GM12875 (cell line): ENCODE measurements around the gene RNF180.

Source experiments
- H3K4me3 ChIP-seq: one replicate; pipeline ENCODE4 v1.5.1; 2011; ENCODE audit warnings: low read depth, low read length, control low read depth
- TF ChIP-seq, protein P1 (sequence below): IDR thresholded peaks from 2 replicates; pipeline ENCODE4 v1.5.1; 2011; ENCODE audit warnings: low read depth, mild to moderate bottlenecking, control low read depth, inconsistent platforms, low read length, moderate library complexity, borderline replicate concordance; ENCODE audit not compliant: insufficient read depth

Gene RNF180

DNA sequence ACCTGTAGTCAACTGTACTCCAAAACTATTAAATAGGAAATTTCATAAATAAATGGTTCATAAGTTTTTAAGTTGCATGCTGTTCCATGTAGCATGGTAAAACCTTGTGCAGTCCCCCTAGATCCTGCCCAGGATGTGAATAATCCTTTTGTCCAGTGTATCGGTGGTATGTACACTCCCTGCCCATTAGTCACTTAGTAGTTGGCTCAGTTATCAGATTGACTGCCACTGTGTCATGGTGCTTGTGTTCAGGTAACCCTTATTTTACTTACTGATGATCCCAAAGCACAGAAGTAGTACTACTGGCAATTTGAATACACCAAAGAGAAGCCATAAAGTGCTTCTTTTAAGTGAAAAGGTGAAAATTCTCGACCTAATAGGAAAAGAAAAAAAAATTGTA, 134.2 kb downstream of the RNF180 start:
- TF ChIP-seq, protein P1, sequence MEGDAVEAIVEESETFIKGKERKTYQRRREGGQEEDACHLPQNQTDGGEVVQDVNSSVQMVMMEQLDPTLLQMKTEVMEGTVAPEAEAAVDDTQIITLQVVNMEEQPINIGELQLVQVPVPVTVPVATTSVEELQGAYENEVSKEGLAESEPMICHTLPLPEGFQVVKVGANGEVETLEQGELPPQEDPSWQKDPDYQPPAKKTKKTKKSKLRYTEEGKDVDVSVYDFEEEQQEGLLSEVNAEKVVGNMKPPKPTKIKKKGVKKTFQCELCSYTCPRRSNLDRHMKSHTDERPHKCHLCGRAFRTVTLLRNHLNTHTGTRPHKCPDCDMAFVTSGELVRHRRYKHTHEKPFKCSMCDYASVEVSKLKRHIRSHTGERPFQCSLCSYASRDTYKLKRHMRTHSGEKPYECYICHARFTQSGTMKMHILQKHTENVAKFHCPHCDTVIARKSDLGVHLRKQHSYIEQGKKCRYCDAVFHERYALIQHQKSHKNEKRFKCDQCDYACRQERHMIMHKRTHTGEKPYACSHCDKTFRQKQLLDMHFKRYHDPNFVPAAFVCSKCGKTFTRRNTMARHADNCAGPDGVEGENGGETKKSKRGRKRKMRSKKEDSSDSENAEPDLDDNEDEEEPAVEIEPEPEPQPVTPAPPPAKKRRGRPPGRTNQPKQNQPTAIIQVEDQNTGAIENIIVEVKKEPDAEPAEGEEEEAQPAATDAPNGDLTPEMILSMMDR = no peak
- H3K4me3 ChIP-seq = no peak overlapping the region

DNA sequence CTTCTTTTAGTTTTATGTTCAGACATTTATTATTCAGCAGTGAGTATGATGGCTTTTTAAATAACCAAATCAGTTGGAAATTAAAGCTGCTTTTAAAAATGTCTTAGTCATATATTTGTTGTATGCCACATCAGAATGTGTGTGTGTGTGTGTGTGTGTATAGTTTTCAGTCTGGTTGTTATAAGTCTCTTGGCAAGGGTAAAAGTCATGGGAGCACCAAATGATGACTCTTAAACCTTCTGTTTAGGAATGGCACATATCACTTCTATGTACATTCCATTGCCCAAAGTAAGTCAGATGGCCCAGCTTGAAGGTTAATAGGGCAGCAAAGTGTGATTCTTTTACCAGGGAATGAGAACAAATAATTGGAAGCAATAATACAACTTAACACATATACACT, 135.9 kb downstream of the RNF180 start:
- TF ChIP-seq, protein P1 = no peak
- H3K4me3 ChIP-seq = no peak overlapping the region

DNA sequence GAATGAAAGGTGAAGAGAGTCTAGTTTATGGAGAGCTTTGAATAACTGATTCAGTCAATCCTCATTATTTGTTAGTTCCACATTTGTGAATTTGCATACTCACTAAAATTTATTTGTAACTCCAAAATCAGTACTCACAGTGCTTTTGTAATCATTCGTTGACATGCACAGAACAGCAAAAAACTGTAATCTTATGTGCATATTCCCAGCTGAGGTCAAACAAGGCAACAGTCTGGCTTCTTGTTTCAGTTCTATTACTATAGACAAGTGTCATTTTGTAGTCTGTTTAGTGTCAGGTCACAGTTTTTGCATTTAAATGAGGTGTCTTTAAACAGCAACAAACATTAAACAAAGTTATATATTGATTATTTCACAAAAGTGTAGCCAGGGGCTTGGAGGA, 142.5 kb downstream of the RNF180 start:
- TF ChIP-seq, protein P1 = no peak

DNA sequence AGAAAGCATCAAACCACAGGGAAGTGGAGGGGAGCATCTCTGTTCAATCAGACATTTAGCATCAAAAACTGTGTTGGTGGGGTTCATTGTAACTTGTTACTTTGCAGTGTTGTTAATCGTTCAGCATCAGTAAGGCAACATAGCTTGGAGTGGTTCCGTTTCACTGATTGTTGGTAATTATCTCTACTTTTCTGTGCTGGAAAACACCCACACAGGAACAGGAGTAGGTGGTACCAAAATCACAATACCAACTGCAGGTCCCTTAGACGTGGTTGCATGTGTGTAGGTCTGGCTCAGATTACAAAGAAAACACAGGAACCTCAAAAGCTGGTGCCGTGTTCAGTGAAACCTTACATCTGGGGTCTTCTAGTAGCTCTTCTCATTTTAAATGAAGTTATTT, 146.8 kb downstream of the RNF180 start:
- no peak overlapping the region for H3K4me3 ChIP-seq
- TF ChIP-seq, protein P1 = no peak

More for the DNA sequence above, 142.5 kb downstream of the RNF180 start:
- H3K4me3 ChIP-seq = no peak overlapping the region

DNA sequence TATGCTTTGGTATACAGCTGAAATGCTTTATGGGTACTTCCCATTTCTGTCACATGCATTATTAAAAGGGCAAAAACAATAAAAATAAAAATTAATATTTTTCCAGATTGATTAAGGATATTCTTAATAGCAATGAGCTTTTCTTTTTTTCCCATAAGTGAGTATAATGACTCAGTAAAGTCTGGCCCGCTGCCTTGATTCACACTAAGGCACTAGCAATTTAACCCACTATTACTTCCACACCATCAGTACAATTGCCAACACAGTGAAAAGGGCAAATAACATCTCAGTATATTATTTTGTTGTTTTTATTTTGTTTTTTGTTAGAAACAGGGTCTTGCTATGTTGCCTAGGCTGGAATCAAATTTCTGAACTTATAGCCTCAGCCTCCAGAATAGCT, 150.1 kb downstream of the RNF180 start:
- TF ChIP-seq, protein P1 = no peak
- no peak overlapping the region for H3K4me3 ChIP-seq

DNA sequence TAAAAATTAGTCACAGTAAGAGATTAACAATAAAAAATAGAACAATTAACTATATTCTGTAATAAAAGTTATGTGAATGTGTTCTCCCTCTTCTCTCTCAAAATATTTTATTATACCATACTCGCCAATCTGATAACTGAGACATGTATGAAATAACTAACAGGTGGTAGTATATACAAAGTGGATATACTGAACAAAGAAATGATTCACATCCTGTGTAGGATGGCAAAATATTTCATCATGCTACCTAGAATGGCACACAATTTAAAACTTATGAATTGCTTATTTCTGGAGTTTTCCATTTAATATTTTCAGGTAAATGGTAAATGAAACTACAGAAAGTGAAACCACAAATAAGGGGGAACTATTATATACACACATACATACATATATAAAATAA, 152.5 kb downstream of the RNF180 start:
- TF ChIP-seq, protein P1 = no peak
- no peak overlapping the region for H3K4me3 ChIP-seq

DNA sequence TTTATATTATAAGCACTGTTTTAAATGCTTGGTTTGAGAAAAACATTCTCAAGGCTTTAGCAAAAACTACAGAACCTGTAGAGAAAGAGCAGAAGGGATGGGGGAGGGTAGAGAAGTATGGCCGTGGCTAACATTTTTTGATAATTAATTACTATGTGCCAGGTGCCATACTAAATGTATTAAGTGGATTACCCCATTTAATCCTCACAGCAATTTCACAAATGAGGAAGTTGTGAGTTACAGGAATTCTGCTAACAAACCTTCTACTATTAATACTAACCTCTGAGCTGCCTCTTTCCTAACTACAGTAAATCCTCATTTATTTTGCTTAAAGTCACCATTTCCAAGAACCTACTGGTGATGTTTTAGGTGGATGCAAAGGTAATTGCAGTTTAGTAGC, 157.9 kb downstream of the RNF180 start:
- H3K4me3 ChIP-seq = no peak overlapping the region
- TF ChIP-seq, protein P1 = no peak
